Activated naive CD8-positive, alpha-beta T cell treated with anti-CD3 and anti-CD28 coated beads, Interleukin-2, amount 50 U/mL, for 24 hours (primary cell): ENCODE results near the gene GTF2IRD1.

ENCODE experiments used
- ATAC-seq: fragments of 150-1000 bp; cut with Tn5 transposase; one replicate; pipeline ENCODE4 v1.10.0; 2021
- DNase-seq: peaks from one replicate; pipeline ENCODE4 v3.0.0; 2021
- H3K27ac Mint-ChIP-seq: one replicate; pipeline ENCODE4 v1.8.0; 2021; ENCODE audit warnings: mild to moderate bottlenecking, mixed read lengths
- H3K27me3 Mint-ChIP-seq: one replicate; pipeline ENCODE4 v1.8.0; 2021; ENCODE audit warnings: mixed read lengths
- H3K36me3 Mint-ChIP-seq: one replicate; pipeline ENCODE4 v1.8.0; 2021; ENCODE audit warnings: low read depth, mixed read lengths
- H3K4me1 Mint-ChIP-seq: one replicate; pipeline ENCODE4 v1.8.0; 2021; ENCODE audit warnings: mixed read lengths
- H3K4me3 Mint-ChIP-seq: one replicate; pipeline ENCODE4 v1.8.0; 2021; ENCODE audit warnings: mild to moderate bottlenecking, moderate library complexity, mixed read lengths
- H3K9me3 Mint-ChIP-seq: one replicate; pipeline ENCODE4 v1.8.0; 2021; ENCODE audit warnings: mixed read lengths

Gene GTF2IRD1

GRCh38 chr7:74449144-74449543 is 4.6 kb upstream of the GTF2IRD1 start:
- no peak overlapping the region for H3K27ac Mint-ChIP-seq
- H3K4me3 Mint-ChIP-seq = no peak overlapping the region
- H3K36me3 Mint-ChIP-seq = no peaks in the 10 kb centered on the region
- H3K4me1 Mint-ChIP-seq = peaks cover 17% of the 10 kb centered on the region
- DNase-seq = no peak
- H3K27me3 Mint-ChIP-seq = no peaks in the 10 kb centered on the region
- ATAC-seq = no peak
- H3K9me3 Mint-ChIP-seq = no peaks in the 10 kb centered on the region

GRCh38 chr7:74449809-74450397 is 3.8 kb upstream of the GTF2IRD1 start:
- H3K27ac Mint-ChIP-seq = no peak overlapping the region

GRCh38 chr7:74452748-74453321 is 871 bp upstream of the GTF2IRD1 start:
- peak overlapping the region; percentile 67 for H3K4me3 Mint-ChIP-seq
- peak overlapping the region; percentile 81 for H3K27ac Mint-ChIP-seq
- no peaks in the 10 kb centered on the region for H3K36me3 Mint-ChIP-seq
- ATAC-seq = no peak
- peak; percentile 11 for DNase-seq
- peaks cover 7% of the 10 kb centered on the region for H3K27me3 Mint-ChIP-seq
- H3K9me3 Mint-ChIP-seq = no peaks in the 10 kb centered on the region
- peaks cover 17% of the 10 kb centered on the region for H3K4me1 Mint-ChIP-seq

More at GRCh38 chr7:74449809-74450397, 3.8 kb upstream of the GTF2IRD1 start:
- peaks cover 17% of the 10 kb centered on the region for H3K4me1 Mint-ChIP-seq
- peak; percentile 77 for DNase-seq
- H3K36me3 Mint-ChIP-seq = no peaks in the 10 kb centered on the region
- ATAC-seq = no peak
- peaks cover under 1% of the 10 kb centered on the region for H3K27me3 Mint-ChIP-seq
- no peaks in the 10 kb centered on the region for H3K9me3 Mint-ChIP-seq
- H3K4me3 Mint-ChIP-seq = no peak overlapping the region

- H3K4me3 Mint-ChIP-seq = peak overlapping the region; percentile 34
- ATAC-seq = no peak
- H3K9me3 Mint-ChIP-seq = no peaks in the 10 kb centered on the region
- H3K27ac Mint-ChIP-seq = no peak overlapping the region
- H3K36me3 Mint-ChIP-seq = no peaks in the 10 kb centered on the region
- peaks cover 17% of the 10 kb centered on the region for H3K4me1 Mint-ChIP-seq
- DNase-seq = peak; percentile 45
- H3K27me3 Mint-ChIP-seq = peaks cover 7% of the 10 kb centered on the region
Observed at GRCh38 chr7:74454021-74454924, 567 bp downstream of the GTF2IRD1 start.

- DNase-seq = no peak
- ATAC-seq = no peak
- no peak overlapping the region for H3K27ac Mint-ChIP-seq
- H3K9me3 Mint-ChIP-seq = no peaks in the 10 kb centered on the region
- peaks cover 17% of the 10 kb centered on the region for H3K4me1 Mint-ChIP-seq
- H3K27me3 Mint-ChIP-seq = peaks cover 7% of the 10 kb centered on the region
- H3K4me3 Mint-ChIP-seq = peak overlapping the region; percentile 34
- H3K36me3 Mint-ChIP-seq = no peaks in the 10 kb centered on the region
Observed at GRCh38 chr7:74454925-74455288, 1.2 kb downstream of the GTF2IRD1 start.

- Mint-ChIP-seq H3K9me3 (no peaks in the 10 kb centered on the region), H3K4me1 (peaks cover 17% of the 10 kb centered on the region), H3K27me3 (peaks cover 7% of the 10 kb centered on the region), H3K4me3 (no peak overlapping the region), H3K27ac (no peak overlapping the region), H3K36me3 (no peaks in the 10 kb centered on the region)
- no peak for ATAC-seq
- no peak for DNase-seq
Observed at GRCh38 chr7:74455291-74455804, 1.6 kb downstream of the GTF2IRD1 start.

GRCh38 chr7:74455928-74456327 is 2.2 kb downstream of the GTF2IRD1 start:
- no peak overlapping the region for H3K4me3 Mint-ChIP-seq
- ATAC-seq (no peak), DNase-seq (no peak)
- H3K27ac Mint-ChIP-seq = no peak overlapping the region
- H3K4me1 Mint-ChIP-seq = peaks cover 17% of the 10 kb centered on the region
- H3K9me3 Mint-ChIP-seq = no peaks in the 10 kb centered on the region
- H3K36me3 Mint-ChIP-seq = no peaks in the 10 kb centered on the region
- H3K27me3 Mint-ChIP-seq = peaks cover 7% of the 10 kb centered on the region

GRCh38 chr7:74457007-74457406 is 3.3 kb downstream of the GTF2IRD1 start:
- H3K27ac Mint-ChIP-seq = no peak overlapping the region
- no peaks in the 10 kb centered on the region for H3K9me3 Mint-ChIP-seq
- H3K4me1 Mint-ChIP-seq = peaks cover 13% of the 10 kb centered on the region
- H3K27me3 Mint-ChIP-seq = peaks cover 7% of the 10 kb centered on the region
- no peak overlapping the region for H3K4me3 Mint-ChIP-seq
- H3K36me3 Mint-ChIP-seq = no peaks in the 10 kb centered on the region
- ATAC-seq (no peak), DNase-seq (no peak)

GRCh38 chr7:74461970-74462706 is 8.4 kb downstream of the GTF2IRD1 start:
- ATAC-seq = no peak
- Mint-ChIP-seq H3K27ac (no peak overlapping the region), H3K4me1 (no peaks in the 10 kb centered on the region), H3K27me3 (peaks cover 5% of the 10 kb centered on the region), H3K36me3 (no peaks in the 10 kb centered on the region), H3K9me3 (no peaks in the 10 kb centered on the region), H3K4me3 (no peak overlapping the region)
- no peak for DNase-seq

- Mint-ChIP-seq H3K27me3 (no peaks in the 10 kb centered on the region), H3K4me3 (no peak overlapping the region), H3K36me3 (no peaks in the 10 kb centered on the region), H3K9me3 (no peaks in the 10 kb centered on the region), H3K27ac (no peak overlapping the region), H3K4me1 (no peaks in the 10 kb centered on the region)
- ATAC-seq = no peak
- no peak for DNase-seq
Observed at GRCh38 chr7:74462707-74463100, 9.0 kb downstream of the GTF2IRD1 start.

- no peaks in the 10 kb centered on the region for H3K9me3 Mint-ChIP-seq
- H3K4me1 Mint-ChIP-seq = no peaks in the 10 kb centered on the region
- no peak overlapping the region for H3K27ac Mint-ChIP-seq
- no peaks in the 10 kb centered on the region for H3K36me3 Mint-ChIP-seq
- H3K4me3 Mint-ChIP-seq = no peak overlapping the region
- DNase-seq (no peak), ATAC-seq (no peak)
- no peaks in the 10 kb centered on the region for H3K27me3 Mint-ChIP-seq
Observed at GRCh38 chr7:74464931-74465886, 11.5 kb downstream of the GTF2IRD1 start.

- DNase-seq (no peak), ATAC-seq (no peak)
- H3K4me3 Mint-ChIP-seq = no peak overlapping the region
- no peaks in the 10 kb centered on the region for H3K27me3 Mint-ChIP-seq
- H3K36me3 Mint-ChIP-seq = no peaks in the 10 kb centered on the region
- H3K27ac Mint-ChIP-seq = no peak overlapping the region
- H3K9me3 Mint-ChIP-seq = no peaks in the 10 kb centered on the region
- H3K4me1 Mint-ChIP-seq = no peaks in the 10 kb centered on the region
Observed at GRCh38 chr7:74466196-74466813, 12.6 kb downstream of the GTF2IRD1 start.

- Mint-ChIP-seq H3K27me3 (no peaks in the 10 kb centered on the region), H3K9me3 (no peaks in the 10 kb centered on the region), H3K4me1 (no peaks in the 10 kb centered on the region), H3K27ac (no peak overlapping the region), H3K36me3 (no peaks in the 10 kb centered on the region), H3K4me3 (no peak overlapping the region)
- ATAC-seq (no peak), DNase-seq (no peak)
Observed at GRCh38 chr7:74467876-74468275, 14.2 kb downstream of the GTF2IRD1 start.
